Measurements from ENCODE around the gene NFIA. TPM values are rescaled to one million over a fixed set of nuclear protein-coding genes. Genes with fewer than 3 reads are reported as not detected.
A peak's percentile ranks its signal among the peaks of the same experiment; 100 is the strongest.

Gene NFIA
- total and polyA plus RNA-seq, 2 of the 13 experiments (the other 11 are each of a cell fraction or from before 2014, with no cell fraction given), result 14.7 to 28.5 TPM

DNA sequence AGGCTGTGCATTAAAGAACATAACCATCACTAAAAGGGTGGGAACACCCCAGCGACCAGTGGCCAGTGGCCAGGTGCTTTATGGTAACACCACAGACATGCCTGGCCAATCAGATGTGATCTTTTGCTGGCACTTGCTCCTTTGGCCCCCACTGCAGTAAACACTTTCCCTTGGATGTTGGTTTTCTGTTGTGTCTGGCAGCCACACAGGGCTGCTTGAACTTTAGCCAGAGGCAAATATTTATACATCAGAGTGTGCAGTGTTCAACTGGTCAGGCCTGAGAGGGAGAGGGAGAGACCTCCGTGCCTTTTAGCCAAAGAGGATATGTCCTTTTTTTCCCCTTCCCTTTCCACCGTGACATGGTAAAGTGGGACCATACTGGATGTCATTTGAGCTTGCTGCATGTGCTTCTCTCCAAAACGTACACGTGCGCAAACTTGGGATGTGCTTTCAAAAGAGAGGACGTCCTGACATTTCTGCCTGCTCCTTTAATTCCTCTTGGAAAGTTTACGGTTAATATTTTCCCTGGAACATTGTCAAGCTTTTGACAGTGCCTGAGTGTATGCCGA, 101.2 kb downstream of the NFIA start (continued):
- TF ChIP-seq, protein P1, sequence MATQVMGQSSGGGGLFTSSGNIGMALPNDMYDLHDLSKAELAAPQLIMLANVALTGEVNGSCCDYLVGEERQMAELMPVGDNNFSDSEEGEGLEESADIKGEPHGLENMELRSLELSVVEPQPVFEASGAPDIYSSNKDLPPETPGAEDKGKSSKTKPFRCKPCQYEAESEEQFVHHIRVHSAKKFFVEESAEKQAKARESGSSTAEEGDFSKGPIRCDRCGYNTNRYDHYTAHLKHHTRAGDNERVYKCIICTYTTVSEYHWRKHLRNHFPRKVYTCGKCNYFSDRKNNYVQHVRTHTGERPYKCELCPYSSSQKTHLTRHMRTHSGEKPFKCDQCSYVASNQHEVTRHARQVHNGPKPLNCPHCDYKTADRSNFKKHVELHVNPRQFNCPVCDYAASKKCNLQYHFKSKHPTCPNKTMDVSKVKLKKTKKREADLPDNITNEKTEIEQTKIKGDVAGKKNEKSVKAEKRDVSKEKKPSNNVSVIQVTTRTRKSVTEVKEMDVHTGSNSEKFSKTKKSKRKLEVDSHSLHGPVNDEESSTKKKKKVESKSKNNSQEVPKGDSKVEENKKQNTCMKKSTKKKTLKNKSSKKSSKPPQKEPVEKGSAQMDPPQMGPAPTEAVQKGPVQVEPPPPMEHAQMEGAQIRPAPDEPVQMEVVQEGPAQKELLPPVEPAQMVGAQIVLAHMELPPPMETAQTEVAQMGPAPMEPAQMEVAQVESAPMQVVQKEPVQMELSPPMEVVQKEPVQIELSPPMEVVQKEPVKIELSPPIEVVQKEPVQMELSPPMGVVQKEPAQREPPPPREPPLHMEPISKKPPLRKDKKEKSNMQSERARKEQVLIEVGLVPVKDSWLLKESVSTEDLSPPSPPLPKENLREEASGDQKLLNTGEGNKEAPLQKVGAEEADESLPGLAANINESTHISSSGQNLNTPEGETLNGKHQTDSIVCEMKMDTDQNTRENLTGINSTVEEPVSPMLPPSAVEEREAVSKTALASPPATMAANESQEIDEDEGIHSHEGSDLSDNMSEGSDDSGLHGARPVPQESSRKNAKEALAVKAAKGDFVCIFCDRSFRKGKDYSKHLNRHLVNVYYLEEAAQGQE (IDR thresholded peaks at IDR 0.05; ENCODE audit: borderline replicate concordance in 1 of 2, low read depth in 1 of 2, low read length in 2 of 2), result peak in 1 of 2 experiments; percentile 67; a peak in 2 of 4 replicates
- TF ChIP-seq, protein P2, sequence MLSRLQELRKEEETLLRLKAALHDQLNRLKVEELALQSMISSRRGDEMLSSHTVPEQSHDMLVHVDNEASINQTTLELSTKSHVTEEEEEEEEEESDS (CRISPR knock-in tag; IDR thresholded peaks at IDR 0.05; ENCODE audit: borderline replicate concordance), result peak; percentile 45; the same call in 1 of the 2 replicates
- no peak for TF ChIP-seq ZNF383 (CRISPR knock-in tag; IDR thresholded peaks at IDR 0.05; ENCODE audit: borderline replicate concordance)
- TF ChIP-seq, protein P3, sequence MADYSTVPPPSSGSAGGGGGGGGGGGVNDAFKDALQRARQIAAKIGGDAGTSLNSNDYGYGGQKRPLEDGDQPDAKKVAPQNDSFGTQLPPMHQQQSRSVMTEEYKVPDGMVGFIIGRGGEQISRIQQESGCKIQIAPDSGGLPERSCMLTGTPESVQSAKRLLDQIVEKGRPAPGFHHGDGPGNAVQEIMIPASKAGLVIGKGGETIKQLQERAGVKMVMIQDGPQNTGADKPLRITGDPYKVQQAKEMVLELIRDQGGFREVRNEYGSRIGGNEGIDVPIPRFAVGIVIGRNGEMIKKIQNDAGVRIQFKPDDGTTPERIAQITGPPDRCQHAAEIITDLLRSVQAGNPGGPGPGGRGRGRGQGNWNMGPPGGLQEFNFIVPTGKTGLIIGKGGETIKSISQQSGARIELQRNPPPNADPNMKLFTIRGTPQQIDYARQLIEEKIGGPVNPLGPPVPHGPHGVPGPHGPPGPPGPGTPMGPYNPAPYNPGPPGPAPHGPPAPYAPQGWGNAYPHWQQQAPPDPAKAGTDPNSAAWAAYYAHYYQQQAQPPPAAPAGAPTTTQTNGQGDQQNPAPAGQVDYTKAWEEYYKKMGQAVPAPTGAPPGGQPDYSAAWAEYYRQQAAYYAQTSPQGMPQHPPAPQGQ (CRISPR knock-in tag; IDR thresholded peaks at IDR 0.05; ENCODE audit: borderline replicate concordance), result no peak
- no peak for TF ChIP-seq ESRRA (CRISPR knock-in tag; IDR thresholded peaks at IDR 0.05; ENCODE audit: low read depth)
- TF ChIP-seq, protein P4, sequence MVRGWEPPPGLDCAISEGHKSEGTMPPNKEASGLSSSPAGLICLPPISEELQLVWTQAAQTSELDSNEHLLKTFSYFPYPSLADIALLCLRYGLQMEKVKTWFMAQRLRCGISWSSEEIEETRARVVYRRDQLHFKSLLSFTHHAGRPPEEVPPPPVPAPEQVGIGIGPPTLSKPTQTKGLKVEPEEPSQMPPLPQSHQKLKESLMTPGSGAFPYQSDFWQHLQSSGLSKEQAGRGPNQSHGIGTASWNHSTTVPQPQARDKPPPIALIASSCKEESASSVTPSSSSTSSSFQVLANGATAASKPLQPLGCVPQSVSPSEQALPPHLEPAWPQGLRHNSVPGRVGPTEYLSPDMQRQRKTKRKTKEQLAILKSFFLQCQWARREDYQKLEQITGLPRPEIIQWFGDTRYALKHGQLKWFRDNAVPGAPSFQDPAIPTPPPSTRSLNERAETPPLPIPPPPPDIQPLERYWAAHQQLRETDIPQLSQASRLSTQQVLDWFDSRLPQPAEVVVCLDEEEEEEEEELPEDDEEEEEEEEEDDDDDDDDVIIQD (CRISPR knock-in tag; IDR thresholded peaks at IDR 0.05; ENCODE audit: low read depth), result peak; percentile 87
- TF ChIP-seq, protein P5, sequence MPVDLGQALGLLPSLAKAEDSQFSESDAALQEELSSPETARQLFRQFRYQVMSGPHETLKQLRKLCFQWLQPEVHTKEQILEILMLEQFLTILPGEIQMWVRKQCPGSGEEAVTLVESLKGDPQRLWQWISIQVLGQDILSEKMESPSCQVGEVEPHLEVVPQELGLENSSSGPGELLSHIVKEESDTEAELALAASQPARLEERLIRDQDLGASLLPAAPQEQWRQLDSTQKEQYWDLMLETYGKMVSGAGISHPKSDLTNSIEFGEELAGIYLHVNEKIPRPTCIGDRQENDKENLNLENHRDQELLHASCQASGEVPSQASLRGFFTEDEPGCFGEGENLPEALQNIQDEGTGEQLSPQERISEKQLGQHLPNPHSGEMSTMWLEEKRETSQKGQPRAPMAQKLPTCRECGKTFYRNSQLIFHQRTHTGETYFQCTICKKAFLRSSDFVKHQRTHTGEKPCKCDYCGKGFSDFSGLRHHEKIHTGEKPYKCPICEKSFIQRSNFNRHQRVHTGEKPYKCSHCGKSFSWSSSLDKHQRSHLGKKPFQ (CRISPR knock-in tag; IDR thresholded peaks at IDR 0.05; ENCODE audit: insufficient replicate concordance), result peak; percentile 80
- TF ChIP-seq, protein P6, sequence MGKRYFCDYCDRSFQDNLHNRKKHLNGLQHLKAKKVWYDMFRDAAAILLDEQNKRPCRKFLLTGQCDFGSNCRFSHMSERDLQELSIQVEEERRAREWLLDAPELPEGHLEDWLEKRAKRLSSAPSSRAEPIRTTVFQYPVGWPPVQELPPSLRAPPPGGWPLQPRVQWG (CRISPR knock-in tag; IDR thresholded peaks at IDR 0.05; ENCODE audit: borderline replicate concordance, low read depth), result no peak
- TF ChIP-seq GATA4 (IDR thresholded peaks at IDR 0.05; ENCODE audit: borderline replicate concordance, low read depth), result no peak; the same call in 1 of the 2 replicates
- TF ChIP-seq HOXA9 (CRISPR knock-in tag; IDR thresholded peaks at IDR 0.05; ENCODE audit: borderline replicate concordance), result no peak
- TF ChIP-seq, protein P7, sequence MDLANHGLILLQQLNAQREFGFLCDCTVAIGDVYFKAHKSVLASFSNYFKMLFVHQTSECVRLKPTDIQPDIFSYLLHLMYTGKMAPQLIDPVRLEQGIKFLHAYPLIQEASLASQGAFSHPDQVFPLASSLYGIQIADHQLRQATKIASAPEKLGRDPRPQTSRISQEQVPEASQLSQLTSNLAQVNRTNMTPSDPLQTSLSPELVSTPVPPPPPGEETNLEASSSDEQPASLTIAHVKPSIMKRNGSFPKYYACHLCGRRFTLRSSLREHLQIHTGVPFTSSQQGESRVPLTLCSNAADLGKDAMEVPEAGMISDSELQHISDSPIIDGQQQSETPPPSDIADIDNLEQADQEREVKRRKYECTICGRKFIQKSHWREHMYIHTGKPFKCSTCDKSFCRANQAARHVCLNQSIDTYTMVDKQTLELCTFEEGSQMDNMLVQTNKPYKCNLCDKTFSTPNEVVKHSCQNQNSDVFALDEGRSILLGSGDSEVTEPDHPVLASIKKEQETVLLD (CRISPR knock-in tag; IDR thresholded peaks at IDR 0.05; ENCODE audit: low read depth), result no peak
- no peak for TF ChIP-seq SNAI1 (CRISPR knock-in tag; IDR thresholded peaks at IDR 0.05; ENCODE audit: borderline replicate concordance)
- TF ChIP-seq ASH2L (IDR thresholded peaks at IDR 0.05; ENCODE audit: insufficient read length, low read depth, low read length), result no peak
- no peak; the same call in 1 of the 2 replicates for TF ChIP-seq ZNF510 (CRISPR knock-in tag; IDR thresholded peaks at IDR 0.05; ENCODE audit: low read depth)
- no peak for TF ChIP-seq ZNF747 (CRISPR knock-in tag; IDR thresholded peaks at IDR 0.05; ENCODE audit: borderline replicate concordance)
